Chondrocyte (in vitro differentiated cells): ENCODE results near the gene KRTAP29-1. TPM values are rescaled to one million over a fixed set of nuclear protein-coding genes. Genes with fewer than 3 reads are reported as not detected.
"Not testable (repeated sequence)": the region's sequence is repeated elsewhere in the genome, so short reads cannot be mapped to it uniquely, and the experiment has no call there.

Experiments used
- DNase-seq: peaks from one replicate; pipeline ENCODE4 v3.0.0; 2021; ENCODE audit warnings: mixed read lengths, low spot score
- H3K27ac Mint-ChIP-seq: one replicate; pipeline ENCODE4 v1.8.0; 2021; ENCODE audit warnings: mild to moderate bottlenecking, moderate library complexity, mixed read lengths; ENCODE audit not compliant: unreplicated experiment
- H3K27me3 Mint-ChIP-seq: 2 replicates; pipeline ENCODE4 v1.8.0; 2021; ENCODE audit warnings: low read depth, mixed read lengths
- H3K36me3 Mint-ChIP-seq: 2 replicates; pipeline ENCODE4 v1.8.0; 2021; ENCODE audit warnings: low read depth, mixed read lengths
- H3K4me1 Mint-ChIP-seq: 2 replicates; pipeline ENCODE4 v1.8.0; 2021; ENCODE audit warnings: low read depth, mild to moderate bottlenecking, mixed read lengths
- H3K4me3 Mint-ChIP-seq: one replicate; pipeline ENCODE4 v1.8.0; 2021; ENCODE audit warnings: mild to moderate bottlenecking, moderate library complexity, mixed read lengths; ENCODE audit not compliant: unreplicated experiment
- H3K9me3 Mint-ChIP-seq: 2 replicates; pipeline ENCODE4 v1.8.0; 2021; ENCODE audit warnings: low read depth, mixed read lengths
- total RNA-seq: library from RNA; stranded (reverse); gene quantifications from 3 replicates; pipeline ENCODE4 v1.2.1, GENCODE V29; 2021
- TF ChIP-seq, protein P1 (sequence below): fragments of 200-600 bp; sonication (generic); IDR thresholded peaks from 2 replicates; pipeline ENCODE4 v1.5.0; 2021; ENCODE audit warnings: antibody characterized with exemption, mild to moderate bottlenecking, moderate library complexity

The KRTAP29-1 gene
- total RNA-seq, 1 donor from 2014 or later = not detected

DNA sequence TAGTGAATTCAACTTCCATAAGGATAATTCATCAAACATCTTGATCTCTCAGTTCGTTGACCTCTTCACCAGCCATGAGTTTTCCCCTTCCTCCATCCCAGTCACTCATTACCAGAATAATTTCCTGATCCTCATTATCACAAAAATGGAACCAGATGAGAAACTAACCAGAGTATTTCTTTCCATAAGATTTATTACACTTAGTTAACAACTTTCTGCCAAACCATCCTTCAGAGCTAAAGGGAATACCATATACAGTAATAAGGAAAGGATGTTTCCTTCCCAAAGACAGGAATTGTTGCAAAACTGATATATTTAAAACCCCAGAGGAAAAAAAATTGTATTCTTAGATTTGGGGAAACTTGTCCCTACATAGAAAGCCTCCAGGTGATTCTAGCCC, 8.6 kb downstream of the KRTAP29-1 start:
- TF ChIP-seq, protein P1, sequence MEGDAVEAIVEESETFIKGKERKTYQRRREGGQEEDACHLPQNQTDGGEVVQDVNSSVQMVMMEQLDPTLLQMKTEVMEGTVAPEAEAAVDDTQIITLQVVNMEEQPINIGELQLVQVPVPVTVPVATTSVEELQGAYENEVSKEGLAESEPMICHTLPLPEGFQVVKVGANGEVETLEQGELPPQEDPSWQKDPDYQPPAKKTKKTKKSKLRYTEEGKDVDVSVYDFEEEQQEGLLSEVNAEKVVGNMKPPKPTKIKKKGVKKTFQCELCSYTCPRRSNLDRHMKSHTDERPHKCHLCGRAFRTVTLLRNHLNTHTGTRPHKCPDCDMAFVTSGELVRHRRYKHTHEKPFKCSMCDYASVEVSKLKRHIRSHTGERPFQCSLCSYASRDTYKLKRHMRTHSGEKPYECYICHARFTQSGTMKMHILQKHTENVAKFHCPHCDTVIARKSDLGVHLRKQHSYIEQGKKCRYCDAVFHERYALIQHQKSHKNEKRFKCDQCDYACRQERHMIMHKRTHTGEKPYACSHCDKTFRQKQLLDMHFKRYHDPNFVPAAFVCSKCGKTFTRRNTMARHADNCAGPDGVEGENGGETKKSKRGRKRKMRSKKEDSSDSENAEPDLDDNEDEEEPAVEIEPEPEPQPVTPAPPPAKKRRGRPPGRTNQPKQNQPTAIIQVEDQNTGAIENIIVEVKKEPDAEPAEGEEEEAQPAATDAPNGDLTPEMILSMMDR = no peak
- DNase-seq = no peak
- Mint-ChIP-seq H3K4me3 (no peak overlapping the region), H3K9me3 (no peaks in the 10 kb centered on the region), H3K27ac (no peak overlapping the region), H3K4me1 (no peaks in the 10 kb centered on the region), H3K36me3 (no peaks in the 10 kb centered on the region), H3K27me3 (no peaks in the 10 kb centered on the region)

GRCh38 chr17:41287050-41287449, 15.6 kb downstream of the KRTAP29-1 start:
- Mint-ChIP-seq H3K36me3 (no peaks in the 10 kb centered on the region), H3K4me1 (peaks cover 13% of the 10 kb centered on the region), H3K27ac (no peak overlapping the region), H3K4me3 (no peak overlapping the region), H3K9me3 (no peaks in the 10 kb centered on the region), H3K27me3 (no peaks in the 10 kb centered on the region)
- DNase-seq = no peak
- TF ChIP-seq, protein P1 = no peak

DNA sequence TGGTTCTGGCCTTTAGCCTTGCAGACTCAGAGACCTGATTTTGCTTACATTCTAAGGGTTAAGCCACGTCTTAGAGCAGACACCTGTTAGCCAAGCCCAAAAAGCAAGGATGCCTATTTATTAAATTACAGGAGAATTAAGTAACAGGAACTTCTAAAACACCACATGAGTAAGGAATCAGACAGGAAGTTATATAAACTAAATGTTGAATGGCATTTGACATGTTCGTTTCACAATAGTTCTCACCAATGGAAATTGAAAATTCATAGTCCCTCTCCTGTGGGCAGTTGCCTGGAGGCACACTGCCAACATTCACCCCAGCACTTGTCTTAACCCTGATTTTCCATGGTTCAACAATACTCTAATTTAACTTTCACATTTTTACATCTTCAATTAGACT, 18.1 kb downstream of the KRTAP29-1 start:
- TF ChIP-seq, protein P1 = no peak
- no peak overlapping the region for H3K4me3 Mint-ChIP-seq
- no peak overlapping the region for H3K27ac Mint-ChIP-seq
- DNase-seq = no peak
- H3K36me3 Mint-ChIP-seq = no peaks in the 10 kb centered on the region
- H3K27me3 Mint-ChIP-seq = no peaks in the 10 kb centered on the region
- H3K9me3 Mint-ChIP-seq = peaks cover 3% of the 10 kb centered on the region
- H3K4me1 Mint-ChIP-seq = peaks cover 13% of the 10 kb centered on the region

DNA sequence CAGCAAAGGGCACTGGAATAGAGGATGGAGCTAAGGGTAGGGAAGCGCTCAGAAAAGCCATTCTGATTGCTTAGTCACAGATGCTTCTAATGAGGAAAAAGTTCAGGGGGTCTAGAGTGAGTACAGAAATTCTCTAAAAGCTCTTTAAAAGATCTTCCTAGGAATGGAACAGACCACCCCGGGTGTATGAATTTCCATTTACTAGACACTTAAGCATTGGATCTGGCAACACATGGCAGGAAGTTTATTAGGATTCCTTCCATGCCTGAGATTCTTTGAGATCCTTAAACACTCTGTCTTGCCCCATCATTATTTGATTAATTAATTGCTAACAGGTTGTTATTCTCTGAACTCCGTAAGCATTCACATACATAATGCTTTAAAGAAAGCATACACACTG, 18.6 kb downstream of the KRTAP29-1 start:
- DNase-seq = no peak
- Mint-ChIP-seq H3K27me3 (no peaks in the 10 kb centered on the region), H3K36me3 (no peaks in the 10 kb centered on the region), H3K9me3 (peaks cover 3% of the 10 kb centered on the region), H3K27ac (no peak overlapping the region), H3K4me3 (no peak overlapping the region), H3K4me1 (peaks cover 13% of the 10 kb centered on the region)
- TF ChIP-seq, protein P1 = no peak

DNA sequence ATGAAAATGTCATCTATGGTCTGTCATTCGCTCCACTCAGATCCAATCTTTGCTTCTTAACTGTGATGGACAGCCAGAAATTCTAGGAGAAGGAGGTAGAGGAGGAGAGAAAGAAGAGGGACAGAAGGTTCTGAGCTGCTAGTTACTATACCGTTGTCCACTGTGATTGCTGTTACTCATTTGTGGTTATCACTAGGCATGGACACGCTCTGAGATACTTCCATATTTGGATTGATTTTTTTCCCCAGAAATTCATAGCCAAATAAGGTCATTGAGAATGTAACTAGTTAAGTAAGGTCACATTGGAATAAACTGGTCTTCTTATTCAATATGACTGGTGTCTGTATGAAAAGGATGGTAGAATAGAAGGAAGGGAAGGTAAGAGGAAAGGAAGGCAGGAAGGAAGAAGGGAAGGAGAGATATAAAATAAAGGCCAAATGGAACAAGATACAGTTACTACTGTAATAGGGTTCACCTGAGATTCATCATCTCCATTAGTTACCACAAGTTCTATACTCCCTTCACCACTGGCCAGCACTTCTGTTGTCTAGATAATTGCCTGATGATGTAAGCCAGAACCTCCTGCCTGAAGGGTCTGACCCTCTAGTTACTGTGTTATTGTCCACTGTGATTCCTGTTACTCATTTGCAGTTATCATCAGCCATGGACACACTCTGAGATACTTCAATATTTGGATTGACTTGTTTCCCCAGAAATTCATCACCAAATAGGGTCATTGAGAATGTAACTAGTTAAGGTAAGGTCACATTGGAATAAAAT, 24.3 kb downstream of the KRTAP29-1 start:
- peaks cover 3% of the 10 kb centered on the region for H3K9me3 Mint-ChIP-seq
- no peaks in the 10 kb centered on the region for H3K4me1 Mint-ChIP-seq
- no peaks in the 10 kb centered on the region for H3K36me3 Mint-ChIP-seq
- TF ChIP-seq, protein P1 = no peak
- peaks cover 9% of the 10 kb centered on the region for H3K27me3 Mint-ChIP-seq
- no peak overlapping the region for H3K27ac Mint-ChIP-seq
- no peak for DNase-seq
- no peak overlapping the region for H3K4me3 Mint-ChIP-seq

DNA sequence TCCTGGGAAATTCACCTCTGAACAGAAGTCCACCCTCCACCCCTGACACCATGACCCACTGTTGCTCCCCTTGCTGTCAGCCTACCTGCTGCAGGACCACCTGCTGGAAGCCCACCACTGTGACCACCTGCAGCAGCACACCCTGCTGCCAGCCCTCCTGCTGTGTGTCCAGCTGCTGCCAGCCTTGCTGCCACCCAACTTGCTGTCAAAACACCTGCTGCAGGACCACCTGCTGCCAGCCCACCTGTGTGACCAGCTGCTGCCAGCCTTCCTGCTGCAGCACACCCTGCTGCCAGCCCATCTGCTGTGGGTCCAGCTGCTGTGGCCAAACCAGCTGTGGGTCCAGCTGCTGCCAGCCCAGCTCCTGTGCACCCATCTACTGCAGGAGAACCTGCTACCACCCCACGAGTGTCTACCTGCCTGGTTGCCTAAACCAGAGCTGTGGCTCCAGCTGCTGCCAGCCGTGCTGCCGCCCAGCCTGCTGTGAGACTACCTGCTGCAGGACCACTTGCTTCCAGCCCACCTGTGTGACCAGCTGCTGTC, 26.9 kb downstream of the KRTAP29-1 start, which contains the start of gene KRTAP9-7:
Gene KRTAP9-7 (plus strand): TSS at position 51 of the 543 bp plus-strand sequence. CDS start 0 bp downstream, at position 51.
- H3K9me3 Mint-ChIP-seq, H3K27ac Mint-ChIP-seq, H3K4me1 Mint-ChIP-seq, DNase-seq, H3K27me3 Mint-ChIP-seq, H3K4me3 Mint-ChIP-seq, H3K36me3 Mint-ChIP-seq: not testable (repeated sequence)
